HepG2 (cell line): ENCODE results near the gene RHBDL3. TPM values are rescaled to one million over a fixed set of nuclear protein-coding genes. Genes with fewer than 3 reads are reported as not detected.

Experiments
- ATAC-seq: fragments of 200-7000 bp; cut with Tn5 transposase; 3 replicates; pipeline ENCODE4 v1.9.1; 2020; ENCODE audit warnings: mild to moderate bottlenecking, moderate library complexity
- BruUV-seq: library from RNA; stranded (reverse); fragments of 400-500 nt; replicated peaks from 2 replicates; lab custom pipeline; 2021; lab: Mats Ljungman, UMichigan
- CTCF ChIA-PET: fragments of 300-600 bp; formaldehyde crosslinking; extraction: SDS; loops from one replicate; lab custom pipeline; 2021; ENCODE audit warnings: low total read pairs, inconsistent platforms, low intra/inter-chr PET ratio; lab: Yijun Ruan, JAX
- POLR2A ChIA-PET: fragments of 350-600 bp; sonication (Branson Sonifier 250); formaldehyde crosslinking; loops from one replicate; lab custom pipeline; 2020; ENCODE audit warnings: antibody characterized with exemption, inconsistent platforms; lab: Yijun Ruan, JAX
- DNase-seq: peaks from one replicate; pipeline ENCODE4 v3.0.0-alpha.2; 2015; ENCODE audit warnings: low spot score
- FAIRE-seq: peaks from 3 replicates; lab custom pipeline; 2011; peaks lifted over from hg19 to GRCh38; lab: Jason Lieb, UNC
- H2AFZ ChIP-seq: one replicate; pipeline ENCODE4 v1.6.1; 2011; ENCODE audit warnings: low read length, inconsistent platforms
- H3K27ac ChIP-seq: fragments of 300-600 bp; 3 replicates; pipeline ENCODE4 v1.8.0; 2011; ENCODE audit warnings: mixed run types, mild to moderate bottlenecking, mixed read lengths, low read length, inconsistent platforms; ENCODE audit not compliant: insufficient read depth; ENCODE audit errors: extremely low read length
- H3K27me3 ChIP-seq, 2 experiments: fragments of 200-600 bp in 1 of 2; 2 replicates in 1 of 2; 3 replicates in 1 of 2; pipeline versions ENCODE4 v1.6.0 to v1.8.0; 2011; ENCODE audit warnings: low read length in 2 of 2, mild to moderate bottlenecking in 2 of 2, moderate library complexity in 2 of 2, inconsistent platforms in 1 of 2; ENCODE audit not compliant: insufficient read depth in 2 of 2, control insufficient read depth in 1 of 2
- H3K36me3 ChIP-seq, 2 experiments: fragments of 200-600 bp in 1 of 2; replicated peaks in 1 of 2; 2 replicates in 1 of 2; 3 replicates in 1 of 2; pipeline versions ENCODE4 v1.5.1 to v1.8.0; 2011; ENCODE audit warnings: low read length in 2 of 2, inconsistent platforms in 1 of 2; ENCODE audit not compliant: insufficient read depth in 2 of 2, control insufficient read depth in 1 of 2
- H3K4me1 ChIP-seq: 2 replicates; pipeline ENCODE4 v1.5.1; 2012; ENCODE audit warnings: low read length, inconsistent platforms; ENCODE audit not compliant: insufficient read depth
- H3K4me2 ChIP-seq: 2 replicates; pipeline ENCODE4 v1.6.0; 2011; ENCODE audit warnings: low read depth, low read length, inconsistent platforms
- H3K4me3 ChIP-seq, 3 experiments: fragments of 200-600 bp in 1 of 3; sonication (generic), shearing (Covaris generic) in 1 of 3; replicated peaks in 1 of 3; 2 replicates each; pipeline ENCODE4 v1.5.1; 2011 to 2016; ENCODE audit warnings: low read length in 3 of 3, inconsistent platforms in 2 of 3, low read depth in 2 of 3, mild to moderate bottlenecking in 2 of 3, control low read depth in 1 of 3, mixed read lengths in 1 of 3; ENCODE audit not compliant: insufficient read depth in 1 of 3
- H3K79me2 ChIP-seq: one replicate; pipeline ENCODE4 v1.6.1; 2011; ENCODE audit warnings: low read length, inconsistent platforms; ENCODE audit not compliant: insufficient read depth
- H3K9ac ChIP-seq: 2 replicates; pipeline ENCODE4 v1.6.0; 2011; ENCODE audit warnings: mild to moderate bottlenecking, low read depth, low read length, inconsistent platforms; ENCODE audit not compliant: insufficient read depth
- H3K9me3 ChIP-seq: 2 replicates; pipeline ENCODE4 v1.5.1; 2012; ENCODE audit warnings: mild to moderate bottlenecking, low read length
- H4K20me1 ChIP-seq: 2 replicates; pipeline ENCODE4 v1.6.0; 2011; ENCODE audit warnings: inconsistent platforms, mild to moderate bottlenecking, low read length, moderate library complexity; ENCODE audit not compliant: insufficient read depth
- SMAD3 ChIP-seq: sonication (generic); formaldehyde crosslinking; IDR thresholded peaks from 2 replicates; pipeline ENCODE4 v1.4.0; 2020; ENCODE audit warnings: missing genetic modification reagents
- ZBTB20 ChIP-seq: sonication (generic); formaldehyde crosslinking; IDR thresholded peaks from 2 replicates; pipeline ENCODE4 v1.8.1; 2023; ENCODE audit warnings: missing genetic modification reagents, low read depth, mild to moderate bottlenecking, borderline replicate concordance
- ZNF101 ChIP-seq: sonication (generic); formaldehyde crosslinking; IDR thresholded peaks from 2 replicates; pipeline ENCODE4 v1.4.0; 2020; ENCODE audit warnings: mild to moderate bottlenecking, low read depth, missing genetic modification reagents, borderline replicate concordance
- ZNF770 ChIP-seq: sonication (generic); formaldehyde crosslinking; IDR thresholded peaks from 2 replicates; pipeline ENCODE4 v1.5.0; 2020; ENCODE audit warnings: mild to moderate bottlenecking, missing genetic modification reagents
- WGBS: methylation state at CpG from one replicate; pipeline ENCODE4 v1.1.6; 2017; ENCODE audit warnings: low lambda C conversion rate; 5-methylcytosine and 5-hydroxymethylcytosine counted together
- in situ Hi-C: cut with HindIII; loops from 2 replicates; pipeline ENCODE4 v1.10.0; 2017; ENCODE audit warnings: low pct_unique_long_range_greater_than_20kb; ENCODE audit not compliant: extremely low pct_ligation_motif_present
- intact Hi-C: fragments of 100-400 bp; cut with micrococcal nuclease; formaldehyde crosslinking; loops from one replicate; pipeline ENCODE4 v1.10.0; 2022; ENCODE audit not compliant: unreplicated experiment
- polyA plus RNA-seq, 8 experiments: library from polyadenylated mRNA; depleted of rRNA in 3 of 8; stranded (reverse) in 7 of 8; unstranded in 1 of 8; fragments of >200 nt; fragmentation: Illumina TruSeq in 4 of 8; extraction: Trizol in 4 of 8; gene quantifications; 2 replicates each; pipeline versions ENCODE4 v1.2.1 to v1.2.3, GENCODE V29; 2011 to 2016; ENCODE audit warnings: low read depth in 4 of 8, missing spikeins in 1 of 8, mixed read lengths in 1 of 8; ENCODE audit not compliant: insufficient read depth in 1 of 8
- total RNA-seq, 5 experiments: library from RNA; depleted of rRNA; stranded (reverse); fragments of >200 nt; fragmentation: Illumina TruSeq; extraction: Trizol; gene quantifications; 2 replicates each; pipeline ENCODE4 v1.2.3, GENCODE V29; 2016; ENCODE audit warnings: low read depth in 1 of 5

The RHBDL3 gene
- total and polyA plus RNA-seq, 2 of the 13 experiments (the other 11 are each of a cell fraction or from before 2014, with no cell fraction given), result 0.09 TPM; not detected in 1

GRCh38 chr17:32323811-32324491 is 58.3 kb downstream of the RHBDL3 start (continued):
- TF ChIP-seq ZNF770 (CRISPR knock-in tag) (no peak), ZNF101 (CRISPR knock-in tag) (no peak)
- TF ChIP-seq, all 625 proteins: peak for 6

- CTCF ChIA-PET, result no interaction called here
- peaks cover 41% of the 10 kb centered on the region for H3K4me1 ChIP-seq
- no peak overlapping the region for H2AFZ ChIP-seq
- TF ChIP-seq ZBTB20 (no peak), SMAD3 (CRISPR knock-in tag) (no peak)
- TF ChIP-seq, all 625 proteins: peak for 0
- no TSS peak for BruUV-seq
- Histone ChIP-seq H3K4me2 (no peak overlapping the region), H4K20me1 (no peaks in the 10 kb centered on the region), H3K79me2 (no peaks in the 10 kb centered on the region), H3K9ac (no peak overlapping the region), H3K27me3 (no peaks in the 10 kb centered on the region; a peak in 1 of 5 replicates), H3K4me3 (no peak overlapping the region), H3K27ac (peak overlapping the region; percentile 58), H3K9me3 (no peaks in the 10 kb centered on the region), H3K36me3 (0 out of 5 replicates have a peak, but pooled peaks cover 0 to 1% of the 10 kb centered on the region in 2 experiments)
- POLR2A ChIA-PET, result interaction anchor here (1.1 kb wide), 1 partner anchor 14 kb away, joined by 3 read pairs; the partner anchor contains the start of gene C17orf75
- ATAC-seq (no peak), FAIRE-seq (no peak), DNase-seq (no peak)
- WGBS, result 96% methylated on average over 1 of the region's 1 CpG
- in situ Hi-C loops (no loop called here), intact Hi-C loops (no loop called here)
These were observed 62.3 kb downstream of the RHBDL3 start for GRCh38 chr17:32327911-32328310.
